ENCODE measurements around the gene RING1.

The RING1 gene

DNA sequence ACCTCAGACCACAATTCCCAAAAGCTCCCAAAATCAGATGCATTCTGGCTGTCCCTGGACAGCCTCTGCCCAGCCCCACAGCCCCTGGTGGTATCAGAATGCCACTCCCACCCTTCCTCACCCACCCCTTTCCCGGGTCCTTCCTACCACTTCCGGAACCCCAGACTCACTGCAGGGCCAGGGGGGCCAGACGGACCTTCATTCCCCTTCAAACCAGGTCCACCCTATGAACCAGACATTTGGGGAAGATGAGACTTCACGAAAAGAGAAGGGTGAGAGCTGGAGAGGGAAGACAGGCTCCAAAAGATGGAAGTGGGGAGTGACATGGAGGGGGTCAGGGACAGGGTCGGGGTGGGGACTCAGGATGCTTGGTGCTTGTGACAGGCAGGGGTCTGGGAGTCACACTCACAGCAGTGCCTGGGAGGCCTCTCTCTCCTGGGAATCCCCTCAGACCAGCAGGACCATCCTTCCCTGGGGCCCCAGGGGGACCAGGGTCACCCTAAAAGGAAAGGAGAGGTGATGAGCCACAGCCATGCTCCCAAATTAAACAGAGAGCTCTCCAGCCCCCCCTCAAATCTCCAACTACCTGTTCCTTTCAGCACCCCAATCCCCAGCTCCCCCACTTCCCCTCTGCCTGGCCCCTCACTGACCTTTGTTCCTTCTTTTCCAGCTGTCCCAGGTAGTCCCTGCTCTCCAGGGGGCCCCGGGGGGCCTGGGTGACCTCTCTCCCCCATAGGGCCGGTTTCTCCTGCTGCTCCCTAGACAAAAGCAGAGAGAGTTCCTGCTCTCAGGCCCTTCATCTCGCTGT lies 36.2 kb upstream of the RING1 start:
- FAIRE-seq (no peak), DNase-seq (ENCODE audit: low spot score) (no peak)

DNA sequence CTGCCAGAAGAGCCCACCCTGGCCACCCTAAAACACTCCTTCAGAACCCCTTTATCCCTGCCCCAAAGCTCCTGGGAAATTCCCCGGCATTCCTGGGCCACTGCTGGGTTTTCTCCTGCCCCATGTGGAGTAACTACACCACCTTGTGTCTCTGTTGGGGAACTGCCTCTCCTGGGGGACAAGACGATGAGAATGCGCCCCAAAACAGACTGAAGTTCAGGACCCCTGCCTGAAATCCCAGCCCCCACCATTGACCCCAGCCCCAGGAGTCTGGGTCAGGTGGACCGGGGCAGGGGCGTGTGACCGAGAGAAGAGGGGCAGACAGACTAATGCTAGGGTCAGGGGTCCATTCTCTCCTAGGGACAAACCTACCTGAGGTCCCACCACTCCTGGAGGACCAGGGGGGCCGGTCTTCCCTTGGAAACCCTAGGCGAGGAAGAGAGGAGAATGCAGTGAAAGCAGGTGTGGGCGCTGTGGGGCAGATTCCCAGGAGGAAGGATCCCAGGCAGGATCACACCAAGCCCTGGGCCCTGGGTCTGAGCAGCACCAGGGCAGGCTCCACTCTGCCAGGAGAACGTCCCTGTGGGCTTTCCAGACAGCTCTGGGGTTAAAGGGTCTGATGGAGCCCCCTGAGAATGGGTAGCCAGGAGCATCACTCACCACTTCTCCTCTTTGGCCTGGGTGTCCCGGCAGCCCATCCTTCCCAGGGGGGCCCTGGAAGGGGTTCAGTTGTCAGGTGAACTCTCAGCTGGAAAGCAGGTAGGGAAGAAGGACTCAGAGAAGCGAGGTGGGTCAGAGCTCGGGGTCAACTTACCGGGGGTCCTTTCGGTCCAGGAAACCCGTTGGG lies 35.4 kb upstream of the RING1 start:
- FAIRE-seq (no peak), DNase-seq (ENCODE audit: low spot score) (no peak)

DNA sequence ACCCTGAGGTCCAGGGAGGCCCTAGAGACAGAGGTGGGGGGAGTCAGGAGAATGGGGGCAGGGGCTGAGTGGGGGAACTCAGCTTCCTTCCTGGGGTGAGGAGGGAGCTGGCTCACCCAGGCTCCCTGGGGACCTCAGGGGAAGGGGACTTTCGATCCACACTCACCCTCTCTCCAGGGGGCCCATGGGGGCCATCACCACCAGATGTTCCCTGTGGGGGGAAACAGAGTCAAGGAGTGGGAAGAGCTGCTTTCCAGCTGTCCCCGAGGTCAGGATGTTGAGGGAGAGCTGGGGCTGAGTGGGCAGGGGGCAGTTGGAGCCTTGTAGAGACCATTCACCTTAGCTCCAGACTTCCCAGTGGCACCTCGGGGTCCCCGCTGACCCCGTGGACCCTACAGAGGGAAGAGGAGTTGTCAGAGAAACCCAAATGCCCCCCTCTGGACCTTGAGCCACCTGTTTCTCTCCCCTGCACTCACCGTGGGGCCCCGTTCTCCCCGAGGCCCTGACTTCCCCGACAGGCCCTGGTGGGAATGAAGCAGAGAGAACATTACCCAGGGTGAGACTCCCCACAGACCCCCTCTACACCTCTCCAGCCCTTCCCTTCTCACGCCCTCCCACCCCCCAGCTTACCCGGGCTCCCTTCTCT lies 34.6 kb upstream of the RING1 start:
- FAIRE-seq: no peak

DNA sequence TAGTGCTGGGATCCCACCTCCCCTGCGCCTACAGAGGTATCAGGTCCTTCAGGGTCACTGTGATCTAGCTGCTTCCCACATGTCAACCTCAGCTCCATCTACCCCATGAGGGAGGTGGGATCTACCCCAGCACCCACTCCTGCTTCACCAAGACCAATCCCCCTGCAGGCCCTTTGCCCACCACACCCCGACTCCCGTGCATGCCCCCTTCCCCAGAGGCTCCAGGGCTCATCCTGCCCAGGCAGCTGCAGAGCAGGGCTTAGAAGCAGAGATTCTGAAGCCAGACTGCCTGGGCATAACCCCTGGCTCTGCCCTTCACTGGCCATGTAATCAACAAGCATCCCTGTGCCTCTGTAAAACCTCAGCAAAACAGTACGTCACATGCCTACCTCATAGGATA lies 33.5 kb upstream of the RING1 start:
- DNase-seq (ENCODE audit: low spot score) (no peak), FAIRE-seq (no peak)

More for the DNA sequence above, 34.6 kb upstream of the RING1 start:
- no peak for DNase-seq (ENCODE audit: low spot score)

DNA sequence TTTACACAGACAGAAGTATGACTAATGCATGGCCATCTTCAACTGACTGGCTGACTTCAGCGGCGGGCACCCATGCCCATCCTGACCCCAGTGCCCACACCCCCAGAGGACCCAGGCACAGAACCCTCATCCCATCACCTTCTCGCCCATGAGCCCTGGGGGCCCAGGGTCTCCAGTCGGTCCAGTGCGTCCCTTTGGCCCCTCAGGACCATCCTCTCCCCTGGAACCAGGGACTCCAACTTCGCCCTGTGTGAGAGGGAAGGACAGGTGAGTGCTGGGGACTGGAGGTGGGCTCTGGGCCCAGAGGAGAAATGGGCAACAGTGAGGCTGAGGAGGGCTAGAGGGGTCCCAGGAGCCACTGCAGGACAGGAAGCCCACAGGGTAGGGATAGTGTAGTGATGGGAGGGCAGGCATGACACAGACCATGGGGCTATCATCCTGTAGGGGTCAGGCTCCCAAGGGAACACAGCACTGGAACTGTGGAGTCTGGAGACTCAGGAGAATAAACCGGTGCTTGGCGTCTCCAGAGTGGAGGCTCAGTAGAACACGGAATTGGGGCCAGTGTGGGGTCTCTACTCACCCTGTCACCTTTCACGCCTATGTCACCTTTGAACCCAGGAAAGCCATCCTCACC lies 32.7 kb upstream of the RING1 start:
- no peak for DNase-seq (ENCODE audit: low spot score)
- FAIRE-seq: no peak

DNA sequence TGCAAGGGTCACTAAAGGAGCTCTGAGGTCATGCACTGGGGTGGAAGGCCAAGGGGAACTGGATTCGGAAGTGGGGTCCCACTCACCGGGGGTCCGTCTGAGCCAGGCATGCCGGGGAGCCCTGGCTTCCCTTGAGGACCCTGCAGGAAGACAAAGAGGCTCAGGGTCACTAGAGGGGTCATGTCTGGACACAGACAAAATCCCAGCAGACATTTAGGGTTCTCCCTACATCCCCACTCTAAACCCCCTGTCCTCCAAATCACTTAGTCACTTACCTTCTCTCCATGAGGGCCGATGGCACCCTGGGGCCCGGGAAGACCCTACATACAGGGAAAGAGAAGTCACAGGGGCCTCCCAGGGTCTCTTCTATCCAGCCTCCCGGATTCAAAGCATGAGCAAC lies 31.4 kb upstream of the RING1 start:
- no peak for FAIRE-seq
- DNase-seq (ENCODE audit: low spot score): no peak

DNA sequence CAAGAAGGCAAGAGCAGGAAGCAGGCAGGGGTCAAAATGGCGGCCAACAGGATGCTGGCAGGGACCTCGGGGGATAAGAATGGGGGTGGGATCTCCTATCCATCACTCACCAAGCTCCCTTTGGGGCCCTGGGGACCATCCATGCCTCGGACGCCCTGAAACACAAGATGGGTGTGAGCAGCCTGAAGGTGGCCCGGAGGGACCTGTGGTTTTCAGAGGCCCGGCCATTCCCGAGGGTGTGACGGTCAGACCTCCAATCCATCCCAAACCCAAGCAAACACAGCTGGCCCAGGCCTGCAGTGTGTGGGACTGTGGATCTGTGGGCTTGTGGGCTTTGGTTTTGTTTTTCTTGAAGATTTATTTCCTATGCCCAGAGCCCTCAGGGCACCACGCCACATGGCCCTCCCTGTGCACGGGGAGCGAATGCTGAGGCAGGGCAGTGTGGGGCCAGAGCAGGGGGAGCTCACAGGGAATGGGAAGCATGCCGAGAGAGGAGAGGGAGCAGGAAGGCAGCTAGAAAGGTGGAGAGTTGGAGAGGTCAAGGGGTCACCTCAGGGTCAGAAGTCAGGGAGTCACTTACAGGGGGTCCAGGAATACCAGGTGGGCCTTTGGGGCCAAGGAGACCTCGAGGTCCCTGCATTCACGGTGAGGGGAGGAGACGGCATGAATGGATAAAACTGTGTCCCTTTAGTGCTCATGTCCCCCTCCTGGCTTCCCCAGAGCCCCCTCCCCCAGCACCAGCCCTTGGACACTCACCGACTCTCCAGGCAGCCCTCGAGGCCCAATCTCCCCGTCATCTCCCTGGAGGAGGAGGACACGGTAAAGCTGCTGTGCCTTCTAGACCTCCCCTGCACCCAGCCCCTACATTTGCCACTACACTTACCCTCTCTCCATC lies 30.5 kb upstream of the RING1 start:
- DNase-seq (ENCODE audit: low spot score) (no peak), FAIRE-seq (no peak)

DNA sequence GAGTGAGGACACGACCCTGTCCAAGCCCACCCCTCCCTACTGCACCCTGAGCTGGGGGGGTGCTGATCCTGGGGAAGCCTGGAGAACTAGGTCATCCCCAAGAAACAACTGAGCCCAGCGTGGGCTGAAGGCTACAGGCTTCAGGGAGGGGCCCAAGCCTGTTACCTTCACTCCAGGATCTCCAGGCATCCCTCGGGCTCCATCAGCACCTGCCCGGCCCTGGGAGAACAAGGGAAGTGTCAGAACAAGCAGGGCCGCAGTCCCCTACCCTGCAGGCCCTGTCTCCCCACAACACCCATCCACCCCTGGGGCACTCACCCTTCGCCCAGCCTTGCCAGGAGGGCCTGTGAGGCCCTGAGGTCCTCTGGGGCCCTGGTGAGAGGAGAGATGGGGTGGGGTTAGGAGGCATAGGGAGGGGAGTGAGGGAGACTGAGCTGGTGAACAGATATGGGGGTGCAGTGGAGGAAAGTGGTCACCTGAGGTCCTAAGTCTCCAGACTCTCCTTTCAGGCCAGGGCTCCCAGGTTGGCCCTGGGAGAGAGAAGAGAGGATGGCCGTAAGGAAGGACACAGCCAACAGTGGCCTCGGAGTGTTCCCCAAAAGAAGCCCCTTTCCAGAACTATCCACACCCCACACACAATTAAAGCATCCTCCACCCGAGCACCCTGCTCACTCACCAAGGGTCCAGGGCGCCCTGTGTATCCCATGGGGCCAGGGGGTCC lies 29.4 kb upstream of the RING1 start:
- DNase-seq (ENCODE audit: low spot score): no peak
- FAIRE-seq: no peak

DNA sequence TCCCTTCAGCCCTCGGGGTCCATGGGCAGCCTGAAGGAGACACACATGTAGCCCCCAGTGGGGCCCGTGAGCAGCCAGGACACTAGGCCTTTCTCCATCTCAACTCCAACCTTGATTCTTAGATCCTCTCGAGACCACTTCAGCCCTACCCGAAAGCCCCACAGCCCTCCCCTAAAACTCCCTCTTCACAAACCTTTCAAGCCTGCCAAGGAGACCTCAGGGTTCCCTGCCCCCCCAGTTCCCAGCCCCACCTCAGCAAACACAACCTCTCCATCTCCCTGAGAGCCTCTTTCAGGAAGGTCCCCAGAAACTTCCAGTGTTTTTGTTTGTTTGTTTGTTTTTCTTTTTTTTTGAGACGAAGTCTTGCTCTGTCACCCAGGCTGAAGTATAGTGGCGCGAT lies 27.2 kb upstream of the RING1 start:
- no peak for FAIRE-seq

DNA sequence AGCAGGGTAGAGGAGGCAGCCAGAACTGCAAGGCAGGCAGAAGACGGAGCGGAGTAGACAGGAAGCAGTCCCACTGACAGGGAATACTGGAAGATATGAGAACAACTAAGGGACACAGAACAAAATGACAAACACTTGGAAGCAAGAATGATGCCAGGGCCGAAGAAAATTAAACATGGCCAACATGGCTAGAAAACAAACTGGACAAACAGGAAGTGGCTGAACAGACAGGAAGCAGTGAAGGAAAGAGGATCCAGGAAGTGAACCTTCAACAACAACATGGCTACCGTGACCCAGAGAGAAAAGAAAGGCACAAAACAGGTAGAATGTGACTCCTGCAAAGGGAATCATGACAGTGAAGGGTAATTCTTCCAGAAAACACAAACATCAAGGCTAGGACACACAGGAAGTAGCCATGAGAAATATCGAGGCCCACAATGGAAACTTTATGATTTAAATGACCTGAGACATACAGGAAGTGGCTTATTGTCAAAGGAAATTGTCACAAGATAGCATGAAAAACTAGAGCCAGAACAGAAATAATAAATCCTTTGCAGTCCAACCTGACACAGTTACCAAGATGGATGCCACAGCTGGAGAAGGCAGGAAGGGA lies 25.1 kb upstream of the RING1 start:
- DNase-seq (ENCODE audit: low spot score) (no peak), FAIRE-seq (no peak)

More for the DNA sequence above, 27.2 kb upstream of the RING1 start:
- DNase-seq (ENCODE audit: low spot score): no peak

DNA sequence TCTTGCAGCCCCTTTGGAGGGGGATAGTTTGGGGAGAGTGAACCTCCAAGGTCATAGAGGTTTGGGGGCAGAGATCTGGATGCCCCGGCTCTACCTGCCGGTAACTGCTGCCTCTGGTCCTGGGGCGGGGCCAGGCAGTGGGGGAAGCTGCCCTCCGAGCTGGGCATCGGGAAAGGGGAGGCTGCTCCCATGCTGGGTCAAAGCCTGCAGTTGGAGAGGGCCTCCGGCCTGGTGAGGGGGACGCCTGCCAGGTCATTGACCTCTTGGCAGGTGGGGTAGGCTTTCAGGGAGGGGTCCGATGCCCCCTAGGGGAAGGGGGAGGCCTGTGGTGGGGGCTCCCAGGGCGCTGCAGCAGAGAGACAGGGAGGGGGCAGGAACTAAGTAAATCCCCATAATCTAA lies 23.1 kb upstream of the RING1 start:
- FAIRE-seq (no peak), DNase-seq (ENCODE audit: low spot score) (no peak)

DNA sequence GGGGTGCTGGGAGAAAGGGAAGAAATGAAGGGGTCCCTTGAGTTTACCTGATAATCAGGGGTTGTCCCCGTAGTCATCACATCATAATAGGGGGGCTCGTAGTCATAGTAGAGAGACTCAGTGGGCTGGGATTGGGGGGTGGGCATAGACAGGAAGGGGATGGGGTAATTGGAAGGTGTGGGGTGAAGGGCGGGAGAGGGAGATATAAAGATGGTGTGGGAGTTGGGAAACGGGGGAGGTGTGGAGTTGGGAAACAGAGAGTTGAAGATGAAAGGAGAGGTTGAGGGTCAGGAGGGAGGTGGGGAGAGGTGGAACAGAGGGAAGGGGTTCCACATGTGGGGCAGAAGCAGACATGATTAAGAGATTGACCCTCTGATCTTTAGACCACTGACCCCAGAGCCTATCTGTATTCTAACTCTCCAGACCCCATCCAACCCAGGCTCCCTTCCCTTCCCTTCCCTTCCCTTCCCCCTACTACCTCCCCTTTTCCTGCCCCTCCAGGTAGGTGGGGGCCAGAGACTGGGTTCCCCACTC lies 22.6 kb upstream of the RING1 start:
- FAIRE-seq: no peak
- no peak for DNase-seq (ENCODE audit: low spot score)

DNA sequence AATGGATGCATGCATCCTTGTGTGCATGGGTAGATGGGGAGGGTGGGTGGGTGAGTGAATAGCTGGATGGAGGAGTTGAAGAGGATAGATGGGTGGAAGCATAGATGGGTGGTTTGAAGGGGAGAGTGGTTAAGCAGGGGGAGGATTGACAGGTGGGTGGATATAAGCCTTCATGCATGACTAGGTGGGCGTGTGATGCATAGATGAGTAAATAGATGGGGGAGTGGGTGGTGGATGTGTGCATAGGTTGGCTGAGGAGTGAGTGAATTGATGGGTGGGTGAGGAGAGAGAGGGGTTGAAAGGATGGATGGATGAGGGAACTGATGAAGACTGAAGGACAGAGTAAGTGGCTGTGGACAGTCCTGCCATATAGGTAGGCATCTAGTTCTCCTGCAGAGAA lies 20.5 kb upstream of the RING1 start:
- DNase-seq (ENCODE audit: low spot score): no peak
- FAIRE-seq: no peak

DNA sequence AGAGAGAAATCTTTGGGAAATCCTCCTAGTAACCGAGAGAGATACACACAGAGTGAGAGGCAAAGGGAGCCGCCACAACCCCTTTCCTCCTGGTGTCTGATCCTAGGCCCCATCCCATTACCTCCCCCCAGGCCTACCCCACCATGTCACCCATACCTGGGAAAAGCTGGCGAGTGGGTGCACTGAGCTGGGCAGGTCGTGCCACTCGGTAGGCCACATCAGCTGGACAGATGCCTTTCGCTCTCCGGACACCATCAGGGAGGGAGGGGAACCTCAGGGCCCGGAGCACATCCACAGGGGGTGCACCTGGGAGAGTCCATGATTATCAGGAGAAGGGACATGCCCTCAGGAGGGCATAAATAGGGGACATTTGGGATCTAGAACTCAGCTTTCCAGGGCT lies 19.1 kb upstream of the RING1 start:
- FAIRE-seq (no peak), DNase-seq (ENCODE audit: low spot score) (no peak)

DNA sequence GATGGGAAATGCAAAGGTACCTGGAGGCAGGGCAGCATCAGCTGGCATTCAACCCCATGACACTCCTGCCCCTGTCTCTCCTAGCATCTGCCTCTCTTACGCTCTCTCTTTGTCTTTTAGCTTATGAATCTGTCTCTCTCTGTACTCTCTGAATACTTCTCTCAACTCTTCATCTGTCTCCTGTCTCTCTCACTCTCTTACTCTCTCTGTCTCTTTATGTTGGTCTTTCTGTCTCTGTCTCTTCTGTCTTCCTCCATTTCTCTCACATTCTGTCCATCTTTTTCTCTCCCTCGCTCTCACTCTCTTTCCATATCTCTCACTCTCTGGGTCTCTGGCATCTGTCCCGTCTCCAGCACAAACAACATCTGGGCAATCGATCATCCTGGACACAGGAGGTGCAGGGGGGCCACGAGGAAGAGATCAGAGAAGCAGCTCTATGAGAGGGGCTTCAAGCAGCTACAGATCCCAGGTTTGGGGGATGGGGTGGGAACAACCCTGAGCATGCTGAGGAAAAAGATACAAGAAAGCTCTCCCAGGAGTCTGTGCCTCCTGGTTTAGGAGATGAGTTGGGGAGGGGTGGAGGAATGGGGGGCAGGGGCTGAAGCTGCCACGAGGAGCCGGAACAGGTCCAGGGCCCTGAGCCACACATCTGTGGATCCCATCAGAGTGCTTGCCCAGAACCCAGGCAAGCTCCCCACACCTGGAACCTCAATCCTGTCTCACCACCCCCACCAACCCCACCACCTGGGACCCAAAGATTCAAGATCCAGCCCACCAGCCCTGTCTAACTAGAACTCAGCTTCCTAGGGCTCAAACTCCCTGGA lies 18.5 kb upstream of the RING1 start:
- DNase-seq (ENCODE audit: low spot score): no peak
- FAIRE-seq: no peak

DNA sequence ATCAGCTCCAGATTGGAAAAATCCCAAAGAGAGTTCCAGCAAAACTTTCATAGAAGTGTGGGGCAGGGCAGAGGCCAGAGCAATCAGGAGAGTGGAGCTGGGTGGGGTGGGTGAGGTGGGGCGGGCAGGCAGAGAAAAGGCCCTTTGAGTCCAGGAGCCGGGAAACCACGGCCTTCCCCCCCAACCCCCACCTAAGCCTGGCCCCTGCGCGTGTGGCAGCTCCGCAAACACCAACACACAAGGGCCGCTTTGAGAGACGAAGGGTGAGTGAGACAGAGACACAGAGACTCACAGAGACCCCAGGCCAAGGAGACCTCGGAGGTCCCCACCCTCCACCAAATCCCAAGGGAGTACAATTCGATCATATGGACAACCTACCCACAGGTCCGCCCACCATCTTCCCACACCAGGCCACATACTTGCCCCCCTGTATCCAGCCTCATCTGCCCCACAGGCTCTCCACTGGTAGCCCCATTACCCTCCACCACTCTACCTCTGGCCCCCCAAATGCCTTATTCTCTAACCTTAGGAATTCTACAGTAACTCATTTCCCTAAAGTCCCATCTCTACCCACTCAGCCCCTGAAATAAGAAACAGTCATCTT lies 17.7 kb upstream of the RING1 start:
- FAIRE-seq (no peak), DNase-seq (ENCODE audit: low spot score) (no peak)

DNA sequence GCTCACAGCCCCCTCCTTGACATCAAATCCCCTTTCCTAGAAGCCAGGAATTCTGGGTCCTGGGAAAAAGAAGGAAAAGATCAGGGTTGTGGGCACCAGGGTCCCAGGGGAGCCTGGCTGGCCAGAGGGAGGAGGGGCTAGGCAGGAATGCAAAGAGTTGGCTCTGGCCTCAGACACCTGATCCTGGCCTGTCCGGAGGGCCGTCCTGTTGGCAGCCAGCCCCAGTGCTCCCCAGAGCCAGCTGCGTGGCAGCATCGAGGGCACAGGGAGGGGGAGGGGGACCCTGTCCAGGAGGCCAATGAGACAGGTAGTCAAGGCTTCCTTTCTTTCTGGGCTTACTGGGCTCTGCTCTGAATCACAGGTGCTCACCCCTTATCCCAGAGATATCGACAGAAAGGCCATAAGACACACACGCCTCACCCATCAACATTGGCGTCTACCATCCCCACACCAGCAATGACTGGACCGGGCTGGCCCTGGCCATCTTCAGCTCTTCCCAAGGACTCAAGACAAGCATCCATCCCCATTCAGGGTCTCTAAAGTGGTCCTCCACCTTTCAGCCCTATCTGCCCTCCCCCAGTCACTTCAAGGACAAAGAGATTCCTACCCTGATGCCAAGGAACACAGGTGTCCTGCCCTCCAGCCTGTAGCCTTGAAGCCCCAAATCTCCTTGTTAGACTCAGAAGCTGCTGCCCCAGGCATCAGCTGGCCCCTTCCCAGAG lies 16.8 kb upstream of the RING1 start:
- DNase-seq (ENCODE audit: low spot score) (no peak), FAIRE-seq (no peak)
